Type B pancreatic cell (in vitro differentiated cells): ENCODE measurements around the gene CDC16. TPM values are rescaled to one million over a fixed set of nuclear protein-coding genes. Genes with fewer than 3 reads are reported as not detected.
"Not testable (repeated sequence)": the region's sequence is repeated elsewhere in the genome, so short reads cannot be mapped to it uniquely, and the experiment has no call there.

Experiments
- DNase-seq: peaks from one replicate; pipeline ENCODE4 v3.0.0; 2021; ENCODE audit warnings: mixed read lengths; ENCODE audit not compliant: unreplicated experiment; ENCODE audit errors: extremely low spot score
- H3K27ac Mint-ChIP-seq: 2 replicates; pipeline ENCODE4 v1.8.0; 2021; ENCODE audit warnings: mild to moderate bottlenecking, mixed read lengths
- H3K27me3 Mint-ChIP-seq: 2 replicates; pipeline ENCODE4 v1.8.0; 2021; ENCODE audit warnings: mixed read lengths
- H3K36me3 Mint-ChIP-seq: 2 replicates; pipeline ENCODE4 v1.8.0; 2021; ENCODE audit warnings: mixed read lengths
- H3K4me1 Mint-ChIP-seq: one replicate; pipeline ENCODE4 v1.8.0; 2021; ENCODE audit warnings: mixed read lengths; ENCODE audit not compliant: unreplicated experiment
- H3K4me3 Mint-ChIP-seq: 2 replicates; pipeline ENCODE4 v1.8.0; 2021; ENCODE audit warnings: mild to moderate bottlenecking, mixed read lengths
- H3K9me3 Mint-ChIP-seq: 2 replicates; pipeline ENCODE4 v1.8.0; 2021; ENCODE audit warnings: mixed read lengths
- total RNA-seq: library from RNA; stranded (reverse); gene quantifications from 2 replicates; pipeline ENCODE4 v1.2.1, GENCODE V29; 2021; ENCODE audit warnings: low replicate concordance
- TF ChIP-seq, protein P1 (sequence below): fragments of 200-600 bp; sonication (generic); conservative IDR thresholded peaks from 2 replicates; pipeline ENCODE4 v1.5.0; 2021; ENCODE audit warnings: antibody characterized with exemption, mild to moderate bottlenecking

The CDC16 gene
- total RNA-seq, 1 donor from 2014 or later = 81.7 TPM

DNA sequence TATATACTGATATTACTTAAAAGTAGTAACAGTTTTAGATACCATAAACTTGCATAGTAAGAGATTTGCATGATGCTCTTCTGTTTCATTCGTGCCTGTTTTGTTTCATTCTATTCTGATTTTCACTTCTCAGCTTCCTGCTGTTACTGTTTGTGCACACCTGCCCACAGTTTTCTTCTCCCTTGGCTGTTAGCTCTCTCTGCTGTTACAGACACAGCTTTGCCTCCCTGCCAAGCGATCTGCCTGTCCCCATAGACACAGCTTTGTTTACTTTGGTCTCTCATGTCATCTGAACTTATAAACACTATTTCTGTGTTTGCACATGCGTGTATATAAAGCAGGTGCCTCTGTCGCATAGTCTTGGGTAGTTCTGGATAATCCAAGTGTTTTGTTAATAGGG lies 25.3 kb downstream of the CDC16 start:
- H3K9me3 Mint-ChIP-seq = no peaks in the 10 kb centered on the region
- DNase-seq = no peak
- no peaks in the 10 kb centered on the region for H3K27me3 Mint-ChIP-seq
- no peaks in the 10 kb centered on the region for H3K4me1 Mint-ChIP-seq
- peaks cover 41% of the 10 kb centered on the region for H3K36me3 Mint-ChIP-seq
- no peak overlapping the region for H3K27ac Mint-ChIP-seq
- TF ChIP-seq, protein P1, sequence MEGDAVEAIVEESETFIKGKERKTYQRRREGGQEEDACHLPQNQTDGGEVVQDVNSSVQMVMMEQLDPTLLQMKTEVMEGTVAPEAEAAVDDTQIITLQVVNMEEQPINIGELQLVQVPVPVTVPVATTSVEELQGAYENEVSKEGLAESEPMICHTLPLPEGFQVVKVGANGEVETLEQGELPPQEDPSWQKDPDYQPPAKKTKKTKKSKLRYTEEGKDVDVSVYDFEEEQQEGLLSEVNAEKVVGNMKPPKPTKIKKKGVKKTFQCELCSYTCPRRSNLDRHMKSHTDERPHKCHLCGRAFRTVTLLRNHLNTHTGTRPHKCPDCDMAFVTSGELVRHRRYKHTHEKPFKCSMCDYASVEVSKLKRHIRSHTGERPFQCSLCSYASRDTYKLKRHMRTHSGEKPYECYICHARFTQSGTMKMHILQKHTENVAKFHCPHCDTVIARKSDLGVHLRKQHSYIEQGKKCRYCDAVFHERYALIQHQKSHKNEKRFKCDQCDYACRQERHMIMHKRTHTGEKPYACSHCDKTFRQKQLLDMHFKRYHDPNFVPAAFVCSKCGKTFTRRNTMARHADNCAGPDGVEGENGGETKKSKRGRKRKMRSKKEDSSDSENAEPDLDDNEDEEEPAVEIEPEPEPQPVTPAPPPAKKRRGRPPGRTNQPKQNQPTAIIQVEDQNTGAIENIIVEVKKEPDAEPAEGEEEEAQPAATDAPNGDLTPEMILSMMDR = no peak
- no peak overlapping the region for H3K4me3 Mint-ChIP-seq

DNA sequence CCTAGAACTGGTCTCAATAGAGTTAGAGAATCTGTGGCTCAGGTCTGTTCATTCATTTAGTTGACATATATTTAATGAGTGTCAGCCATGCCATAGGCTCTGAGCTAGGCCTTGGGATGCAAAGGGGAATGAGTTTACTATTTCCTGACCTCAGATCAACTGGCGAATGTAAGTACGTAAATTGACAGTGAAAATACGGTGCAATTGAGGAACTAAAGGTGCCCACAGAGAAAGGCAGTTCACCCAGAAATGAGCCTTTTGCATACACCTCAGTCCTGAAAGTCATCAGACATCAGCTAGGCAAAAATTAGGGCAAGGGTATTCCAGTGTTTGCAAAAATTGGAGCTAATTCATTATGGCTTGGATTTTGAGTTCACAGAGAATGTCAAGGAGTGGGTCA lies 26.1 kb downstream of the CDC16 start:
- no peak overlapping the region for H3K4me3 Mint-ChIP-seq
- H3K9me3 Mint-ChIP-seq = no peaks in the 10 kb centered on the region
- peak overlapping the region; percentile 13 for H3K27ac Mint-ChIP-seq
- H3K36me3 Mint-ChIP-seq = peaks cover 44% of the 10 kb centered on the region
- H3K4me1 Mint-ChIP-seq = no peaks in the 10 kb centered on the region
- TF ChIP-seq, protein P1 = no peak
- H3K27me3 Mint-ChIP-seq = no peaks in the 10 kb centered on the region
- no peak for DNase-seq

DNA sequence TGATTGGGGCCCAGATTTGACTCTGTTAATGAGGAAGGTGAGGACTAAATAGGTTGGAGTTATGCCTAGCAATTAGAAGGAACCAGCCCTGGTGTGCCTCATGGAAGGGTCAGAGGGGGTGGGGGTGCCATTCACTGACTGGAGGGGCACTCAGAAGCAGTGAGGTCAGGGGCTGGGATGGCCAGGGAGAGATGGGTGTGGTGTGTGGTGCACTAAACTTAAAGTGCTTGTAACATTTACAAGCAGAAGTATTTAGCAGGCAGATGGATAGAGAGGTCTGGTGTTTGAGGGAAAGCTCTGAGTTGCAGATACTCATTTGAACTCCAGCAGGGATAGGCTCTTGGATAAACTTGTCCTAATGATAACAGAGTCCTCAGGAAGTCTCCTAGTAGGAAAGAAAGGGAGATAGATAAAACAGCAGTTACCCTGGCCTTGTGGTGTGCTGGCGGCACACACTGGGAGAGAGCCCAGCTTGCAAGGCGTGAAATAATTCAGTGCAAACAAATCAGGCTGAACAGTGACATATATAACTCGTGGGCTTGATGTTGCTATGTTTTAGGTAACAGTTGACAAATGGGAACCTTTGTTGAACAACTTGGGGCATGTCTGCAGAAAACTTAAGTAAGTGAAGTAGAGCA lies 26.8 kb downstream of the CDC16 start:
- peaks cover 40% of the 10 kb centered on the region for H3K36me3 Mint-ChIP-seq
- H3K4me1 Mint-ChIP-seq = no peaks in the 10 kb centered on the region
- H3K27me3 Mint-ChIP-seq = no peaks in the 10 kb centered on the region
- DNase-seq = no peak
- no peak overlapping the region for H3K4me3 Mint-ChIP-seq
- TF ChIP-seq, protein P1 = no peak
- H3K9me3 Mint-ChIP-seq = no peaks in the 10 kb centered on the region
- peak overlapping the region; percentile 13 for H3K27ac Mint-ChIP-seq

DNA sequence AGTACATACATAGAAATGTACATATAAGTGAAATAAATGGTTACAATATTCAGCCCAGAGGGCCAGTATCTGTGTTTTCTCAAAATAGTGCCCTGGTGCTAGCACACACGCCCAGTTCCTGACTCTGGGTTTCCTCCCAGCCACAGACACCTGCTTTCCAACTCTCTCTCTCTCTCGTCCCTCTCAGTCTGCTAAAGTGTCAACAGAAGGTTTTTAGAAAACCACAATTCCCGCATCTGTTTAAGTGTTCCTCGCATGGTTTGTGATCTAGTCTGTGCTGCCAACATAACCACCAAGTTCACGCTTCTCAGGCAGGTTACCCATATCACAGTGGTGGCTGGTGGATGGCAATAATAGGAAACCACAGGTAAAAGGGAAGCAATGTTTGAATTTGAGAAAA lies 28.9 kb downstream of the CDC16 start:
- Mint-ChIP-seq H3K36me3 (peaks cover 43% of the 10 kb centered on the region), H3K9me3 (no peaks in the 10 kb centered on the region), H3K4me3 (no peak overlapping the region), H3K27ac (no peak overlapping the region), H3K4me1 (no peaks in the 10 kb centered on the region), H3K27me3 (no peaks in the 10 kb centered on the region)
- DNase-seq = no peak
- TF ChIP-seq, protein P1 = no peak

DNA sequence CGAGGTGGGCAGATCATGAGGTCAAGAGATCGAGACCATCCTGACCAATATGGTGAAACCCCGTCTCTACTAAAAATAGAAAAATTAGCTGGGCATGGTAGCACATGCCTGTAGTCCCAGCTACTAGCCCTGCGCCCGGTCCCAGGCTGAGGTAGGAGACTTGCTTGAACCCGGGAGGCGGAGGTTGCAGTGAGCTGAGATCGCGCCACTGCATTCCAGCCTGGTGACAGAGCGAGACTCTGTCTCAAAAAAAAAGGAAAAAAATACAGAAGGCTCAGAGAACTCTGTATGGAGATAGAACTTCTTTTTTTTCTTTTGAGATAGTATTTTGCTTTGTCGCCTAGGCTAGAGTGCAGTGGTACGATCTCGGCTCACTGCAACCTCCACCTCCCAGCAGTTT lies 29.6 kb downstream of the CDC16 start:
- H3K36me3 Mint-ChIP-seq = peaks cover 46% of the 10 kb centered on the region

DNA sequence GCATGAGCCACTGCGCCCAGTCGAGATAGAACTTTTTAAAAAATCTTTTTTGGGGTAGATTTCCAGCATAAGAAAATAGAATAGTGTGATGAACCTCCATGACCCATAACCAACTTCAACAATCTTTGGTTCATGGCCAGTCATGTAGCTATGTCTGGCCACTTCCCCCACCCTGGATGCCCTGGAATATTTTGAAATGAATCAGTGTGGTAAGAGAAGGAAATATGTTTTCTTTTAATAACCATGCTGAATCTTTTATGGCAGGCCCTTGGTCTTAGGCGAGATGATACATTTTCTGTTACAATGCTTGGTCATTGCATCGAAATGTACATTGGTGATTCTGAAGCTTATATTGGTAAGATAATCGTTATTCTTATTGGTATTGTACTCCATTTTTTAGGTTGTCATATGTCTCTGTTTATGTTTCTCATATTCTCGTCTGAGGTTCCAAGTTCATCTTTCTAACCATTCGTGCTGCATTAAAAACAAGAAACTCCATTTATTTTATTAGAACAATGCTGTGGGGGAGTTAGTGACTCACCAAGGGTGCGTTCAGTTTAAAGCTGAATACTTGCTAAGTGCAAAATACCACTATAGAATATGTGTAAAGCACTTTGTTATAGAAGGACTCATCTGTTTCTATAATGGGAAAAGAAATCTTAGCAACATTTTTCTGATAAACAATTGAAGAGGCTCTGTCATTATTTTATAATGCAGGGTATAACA lies 30.4 kb downstream of the CDC16 start:
- DNase-seq = no peak
- H3K9me3 Mint-ChIP-seq = no peaks in the 10 kb centered on the region
- no peak overlapping the region for H3K4me3 Mint-ChIP-seq
- peaks cover 48% of the 10 kb centered on the region for H3K36me3 Mint-ChIP-seq
- no peaks in the 10 kb centered on the region for H3K4me1 Mint-ChIP-seq
- no peaks in the 10 kb centered on the region for H3K27me3 Mint-ChIP-seq
- TF ChIP-seq, protein P1 = no peak
- no peak overlapping the region for H3K27ac Mint-ChIP-seq

More for the DNA sequence above, 29.6 kb downstream of the CDC16 start:
- H3K9me3 Mint-ChIP-seq, H3K27me3 Mint-ChIP-seq, H3K4me1 Mint-ChIP-seq, DNase-seq, H3K27ac Mint-ChIP-seq, H3K4me3 Mint-ChIP-seq: not testable (repeated sequence)
